OCI-LY7 (cell line): ENCODE data around the gene TAF1D. TPM values are rescaled to one million over a fixed set of nuclear protein-coding genes. Genes with fewer than 3 reads are reported as not detected.
A peak's percentile ranks its signal among the peaks of the same experiment; 100 is the strongest.

ENCODE experiments used
- BruUV-seq: library from RNA; stranded (reverse); fragments of 400-500 nt; replicated peaks from 2 replicates; lab custom pipeline; 2021; lab: Mats Ljungman, UMichigan
- CTCF ChIA-PET: fragments of 300-600 bp; sonication (Branson Sonifier 250); formaldehyde crosslinking; loops from one replicate; lab custom pipeline; 2022; ENCODE audit warnings: antibody characterized with exemption; ENCODE audit not compliant: unreplicated experiment; lab: Charles Lee
- POLR2A ChIA-PET: fragments of 300-600 bp; sonication (Branson Sonifier 250); formaldehyde crosslinking; loops from one replicate; lab custom pipeline; 2022; ENCODE audit warnings: antibody characterized with exemption; lab: Charles Lee
- DNase-seq: peaks from one replicate; pipeline ENCODE4 v3.0.0-alpha.2; 2015; ENCODE audit warnings: low spot score
- H2AFZ ChIP-seq: fragments of 200-600 bp; sonication (generic), shearing (Covaris generic); 2 replicates; pipeline ENCODE4 v1.6.1; 2014; ENCODE audit warnings: mild to moderate bottlenecking, antibody characterized with exemption, low read length, moderate library complexity
- H3K27ac ChIP-seq: fragments of 200-600 bp; sonication (generic); 2 replicates; pipeline ENCODE4 v1.5.1; 2014; ENCODE audit warnings: mixed run types, low read depth, mild to moderate bottlenecking, moderate library complexity, low read length, inconsistent platforms; ENCODE audit not compliant: poor library complexity, severe bottlenecking
- H3K36me3 ChIP-seq: fragments of 200-600 bp; sonication (generic); 2 replicates; pipeline ENCODE4 v1.6.1; 2014; ENCODE audit warnings: mild to moderate bottlenecking, antibody characterized with exemption, low read length, moderate library complexity, mixed read lengths; ENCODE audit not compliant: insufficient read depth
- H3K4me1 ChIP-seq: fragments of 200-600 bp; sonication (generic); 2 replicates; pipeline ENCODE4 v1.5.1; 2014; ENCODE audit warnings: mild to moderate bottlenecking, low read length; ENCODE audit not compliant: insufficient read depth, poor library complexity, severe bottlenecking
- H3K4me2 ChIP-seq: fragments of 200-600 bp; sonication (generic); 2 replicates; pipeline ENCODE4 v1.6.1; 2014; ENCODE audit warnings: mild to moderate bottlenecking, low read length
- H3K4me3 ChIP-seq: fragments of 200-600 bp; sonication (generic); 2 replicates; pipeline ENCODE4 v1.5.1; 2014; ENCODE audit warnings: mild to moderate bottlenecking, low read depth, low read length; ENCODE audit not compliant: poor library complexity, severe bottlenecking
- H3K79me2 ChIP-seq: fragments of 200-600 bp; sonication (generic); 2 replicates; pipeline ENCODE4 v1.6.1; 2016; ENCODE audit warnings: low read depth, mild to moderate bottlenecking, low read length, moderate library complexity, mixed read lengths; ENCODE audit not compliant: insufficient read depth
- H3K9me2 ChIP-seq: fragments of 200-600 bp; sonication (generic); 2 replicates; pipeline ENCODE4 v1.6.1; 2016; ENCODE audit warnings: mild to moderate bottlenecking, low read length, mixed read lengths; ENCODE audit not compliant: insufficient read depth
- H3K9me3 ChIP-seq: fragments of 200-600 bp; sonication (generic); 2 replicates; pipeline ENCODE4 v1.6.1; 2014; ENCODE audit warnings: mild to moderate bottlenecking, mixed run types, low read length, mixed read lengths
- H4K20me1 ChIP-seq: fragments of 200-600 bp; sonication (generic); 2 replicates; pipeline ENCODE4 v1.6.1; 2014; ENCODE audit warnings: mild to moderate bottlenecking, antibody characterized with exemption, low read length, moderate library complexity, mixed read lengths; ENCODE audit not compliant: insufficient read depth
- EZH2phosphoT487 ChIP-seq: fragments of 200-600 bp; sonication (generic); IDR thresholded peaks from 2 replicates; pipeline ENCODE4 v1.6.1; 2018; ENCODE audit warnings: low read depth, borderline replicate concordance, mild to moderate bottlenecking, mixed run types, antibody characterized with exemption, low read length, moderate library complexity, mixed read lengths
- intact Hi-C: fragments of 100-400 bp; cut with micrococcal nuclease; formaldehyde crosslinking; loops from one replicate; pipeline ENCODE4 v1.10.0; 2022; ENCODE audit not compliant: unreplicated experiment
- total RNA-seq, 2 experiments: library from RNA; depleted of rRNA in 1 of 2; stranded (reverse); fragments of >200 nt in 1 of 2; shearing (Covaris generic) in 1 of 2; gene quantifications; 2 replicates each; pipeline ENCODE4 v1.2.3, GENCODE V29; 2014 to 2022
- TF ChIP-seq, protein P1 (sequence below): fragments of 200-600 bp; sonication (generic); conservative IDR thresholded peaks from 2 replicates; pipeline ENCODE4 v1.5.1; 2014; ENCODE audit warnings: mild to moderate bottlenecking, antibody characterized with exemption, low read length, moderate library complexity, mixed read lengths

TAF1D gene
- total RNA-seq, 2 experiments from 2014 or later: 206 to 276 TPM

- H3K4me2 ChIP-seq: peak overlapping the region; percentile 87
- peaks cover 83% of the 10 kb centered on the region for H3K79me2 ChIP-seq
- BruUV-seq: no TSS peak
- H3K4me3 ChIP-seq: peak overlapping the region; percentile 96
- peak; percentile 62 for DNase-seq
- no peak for TF ChIP-seq EZH2phosphoT487
- TF ChIP-seq, protein P1, sequence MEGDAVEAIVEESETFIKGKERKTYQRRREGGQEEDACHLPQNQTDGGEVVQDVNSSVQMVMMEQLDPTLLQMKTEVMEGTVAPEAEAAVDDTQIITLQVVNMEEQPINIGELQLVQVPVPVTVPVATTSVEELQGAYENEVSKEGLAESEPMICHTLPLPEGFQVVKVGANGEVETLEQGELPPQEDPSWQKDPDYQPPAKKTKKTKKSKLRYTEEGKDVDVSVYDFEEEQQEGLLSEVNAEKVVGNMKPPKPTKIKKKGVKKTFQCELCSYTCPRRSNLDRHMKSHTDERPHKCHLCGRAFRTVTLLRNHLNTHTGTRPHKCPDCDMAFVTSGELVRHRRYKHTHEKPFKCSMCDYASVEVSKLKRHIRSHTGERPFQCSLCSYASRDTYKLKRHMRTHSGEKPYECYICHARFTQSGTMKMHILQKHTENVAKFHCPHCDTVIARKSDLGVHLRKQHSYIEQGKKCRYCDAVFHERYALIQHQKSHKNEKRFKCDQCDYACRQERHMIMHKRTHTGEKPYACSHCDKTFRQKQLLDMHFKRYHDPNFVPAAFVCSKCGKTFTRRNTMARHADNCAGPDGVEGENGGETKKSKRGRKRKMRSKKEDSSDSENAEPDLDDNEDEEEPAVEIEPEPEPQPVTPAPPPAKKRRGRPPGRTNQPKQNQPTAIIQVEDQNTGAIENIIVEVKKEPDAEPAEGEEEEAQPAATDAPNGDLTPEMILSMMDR: no peak
- H2AFZ ChIP-seq: no peak overlapping the region
- H3K27ac ChIP-seq: peak overlapping the region; percentile 78
- H3K36me3 ChIP-seq: peaks cover 74% of the 10 kb centered on the region
- no peaks in the 10 kb centered on the region for H3K9me2 ChIP-seq
- CTCF ChIA-PET: interaction anchor here (1.3 kb wide), 1 partner anchor 44 kb away, joined by 3 read pairs; the partner anchor contains the start of gene MED17
- no peaks in the 10 kb centered on the region for H3K9me3 ChIP-seq
- intact Hi-C loops: loop anchor here (5.0 kb wide), 1 partner anchor 198 kb away; the partner anchor contains the start of gene SMCO4
- H4K20me1 ChIP-seq: peaks cover 48% of the 10 kb centered on the region
- POLR2A ChIA-PET: interaction anchor here (0.6 to 3.7 kb wide), 21 partner anchors 9 to 1491 kb away, joined by 3 to 49 read pairs (median 5); partner anchors contain the start of genes MED17 and SESN3
- H3K4me1 ChIP-seq: peaks cover 45% of the 10 kb centered on the region
Observed at GRCh38 chr11:93740031-93740729, 1.1 kb downstream of the TAF1D start.

GRCh38 chr11:93738647-93739081 is 2.6 kb downstream of the TAF1D start:
- ChIA-PET CTCF (no interaction called here), POLR2A (interaction anchor here (0.6 to 2.2 kb wide), 8 partner anchors 8 to 59 kb away, joined by 3 to 10 read pairs (median 4); partner anchors contain the start of gene MED17)
- Histone ChIP-seq H3K4me2 (peak overlapping the region; percentile 87), H2AFZ (no peak overlapping the region), H3K36me3 (peaks cover 83% of the 10 kb centered on the region), H3K79me2 (peaks cover 92% of the 10 kb centered on the region), H3K4me3 (peak overlapping the region; percentile 96), H3K9me3 (no peaks in the 10 kb centered on the region), H4K20me1 (peaks cover 62% of the 10 kb centered on the region), H3K27ac (peak overlapping the region; percentile 78), H3K4me1 (peaks cover 60% of the 10 kb centered on the region), H3K9me2 (no peaks in the 10 kb centered on the region)
- DNase-seq: peak; percentile 22
- intact Hi-C loops: no loop called here
- BruUV-seq: no TSS peak
- TF ChIP-seq, protein P1: no peak
- no peak for TF ChIP-seq EZH2phosphoT487
